ENCODE results near the gene SEC61A1. TPM values are rescaled to one million over a fixed set of nuclear protein-coding genes. Genes with fewer than 3 reads are reported as not detected.

The SEC61A1 gene
- polyA plus RNA-seq, 3 donors, result 62.8 to 136 (median 114) TPM

GRCh38 chr3:128009952-128010846 is 42.0 kb upstream of the SEC61A1 start:
- H3K4me2 ChIP-seq (replicated peaks; ENCODE audit: extremely low read depth, low read length, poor library complexity, severe bottlenecking), result no peak overlapping the region
- Mint-ChIP-seq H3K27ac (no peak overlapping the region), H3K27me3 (ENCODE audit: low read depth in 3 of 3) (peaks cover 4 to 18% (median 15%) of the 10 kb centered on the region in 3 donors), H3K36me3 (no peaks in the 10 kb centered on the region), H3K4me3 (no peak overlapping the region), H3K9me3 (peaks cover 0 to 1% (median 0%) of the 10 kb centered on the region in 7 donors), H3K4me1 (no peaks in the 10 kb centered on the region)
- H4K20me1 ChIP-seq (ENCODE audit: insufficient read depth, low read length), result no peaks in the 10 kb centered on the region
- H3K27me3 ChIP-seq (ENCODE audit: control insufficient read depth in 2 of 2, insufficient read depth in 2 of 2, low read length in 2 of 2), result no peaks in the 10 kb centered on the region
- TF ChIP-seq, protein P1, sequence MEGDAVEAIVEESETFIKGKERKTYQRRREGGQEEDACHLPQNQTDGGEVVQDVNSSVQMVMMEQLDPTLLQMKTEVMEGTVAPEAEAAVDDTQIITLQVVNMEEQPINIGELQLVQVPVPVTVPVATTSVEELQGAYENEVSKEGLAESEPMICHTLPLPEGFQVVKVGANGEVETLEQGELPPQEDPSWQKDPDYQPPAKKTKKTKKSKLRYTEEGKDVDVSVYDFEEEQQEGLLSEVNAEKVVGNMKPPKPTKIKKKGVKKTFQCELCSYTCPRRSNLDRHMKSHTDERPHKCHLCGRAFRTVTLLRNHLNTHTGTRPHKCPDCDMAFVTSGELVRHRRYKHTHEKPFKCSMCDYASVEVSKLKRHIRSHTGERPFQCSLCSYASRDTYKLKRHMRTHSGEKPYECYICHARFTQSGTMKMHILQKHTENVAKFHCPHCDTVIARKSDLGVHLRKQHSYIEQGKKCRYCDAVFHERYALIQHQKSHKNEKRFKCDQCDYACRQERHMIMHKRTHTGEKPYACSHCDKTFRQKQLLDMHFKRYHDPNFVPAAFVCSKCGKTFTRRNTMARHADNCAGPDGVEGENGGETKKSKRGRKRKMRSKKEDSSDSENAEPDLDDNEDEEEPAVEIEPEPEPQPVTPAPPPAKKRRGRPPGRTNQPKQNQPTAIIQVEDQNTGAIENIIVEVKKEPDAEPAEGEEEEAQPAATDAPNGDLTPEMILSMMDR (IDR thresholded peaks at IDR 0.05), result no peak
- H3K36me3 ChIP-seq (replicated peaks in 1 of 2; ENCODE audit: control insufficient read depth in 1 of 2, insufficient read depth in 2 of 2, low read length in 2 of 2), result no peaks in the 10 kb centered on the region
- no peaks in the 10 kb centered on the region for H3K79me2 ChIP-seq (ENCODE audit: insufficient read depth, low read length)
- H3K4me1 ChIP-seq (ENCODE audit: control insufficient read depth in 1 of 2, insufficient read depth in 2 of 2, low read length in 2 of 2), result no peaks in the 10 kb centered on the region
- no peak overlapping the region for H3K27ac ChIP-seq (ENCODE audit: low read depth in 1 of 2, low read length in 2 of 2)
- no peak overlapping the region for H2AFZ ChIP-seq (ENCODE audit: insufficient read depth, low read depth, low read length, poor library complexity, severe bottlenecking)
- DNase-seq, result no peak
- no peaks in the 10 kb centered on the region for H3K9me3 ChIP-seq (replicated peaks in 1 of 2; ENCODE audit: control insufficient read depth in 1 of 2, insufficient read depth in 1 of 2, low read length in 2 of 2)
- H3K4me3 ChIP-seq (replicated peaks in 1 of 3; ENCODE audit: low read depth in 2 of 3, low read length in 3 of 3), result no peak overlapping the region
- WGBS (ENCODE audit: insufficient coverage), result 100% methylated on average over 2 of the region's 12 CpGs
- no peak overlapping the region for H3K9ac ChIP-seq (ENCODE audit: insufficient read depth, low read length, poor library complexity, severe bottlenecking)
- intact Hi-C loops (cut with micrococcal nuclease), result no loop called here

DNA sequence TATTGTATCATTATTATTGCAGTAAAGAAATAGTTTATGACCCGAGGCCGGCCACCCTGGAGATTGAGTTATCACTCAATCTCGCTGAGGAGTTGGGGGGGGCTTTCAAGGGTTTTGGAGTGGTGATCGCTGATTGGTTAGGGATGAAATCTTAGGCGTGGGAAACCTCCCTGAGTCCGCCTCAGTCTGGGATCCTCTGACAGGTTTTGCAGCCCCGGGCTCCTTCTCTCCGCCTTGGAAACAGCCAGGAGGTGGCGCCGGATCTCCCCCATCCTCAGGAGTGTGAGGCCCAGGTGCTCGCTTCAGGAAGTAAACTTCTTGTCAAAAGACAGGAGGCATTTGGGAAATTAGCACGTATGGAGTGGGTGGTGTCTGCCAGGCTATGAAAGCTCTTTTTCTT is 41.1 kb upstream of the SEC61A1 start:
- Histone ChIP-seq H3K27me3 (ENCODE audit: control insufficient read depth in 2 of 2, insufficient read depth in 2 of 2, low read length in 2 of 2) (no peaks in the 10 kb centered on the region), H3K4me2 (replicated peaks; ENCODE audit: extremely low read depth, low read length, poor library complexity, severe bottlenecking) (no peak overlapping the region), H3K36me3 (replicated peaks in 1 of 2; ENCODE audit: control insufficient read depth in 1 of 2, insufficient read depth in 2 of 2, low read length in 2 of 2) (no peaks in the 10 kb centered on the region), H4K20me1 (ENCODE audit: insufficient read depth, low read length) (no peaks in the 10 kb centered on the region), H3K9me3 (replicated peaks in 1 of 2; ENCODE audit: control insufficient read depth in 1 of 2, insufficient read depth in 1 of 2, low read length in 2 of 2) (no peaks in the 10 kb centered on the region), H2AFZ (ENCODE audit: insufficient read depth, low read depth, low read length, poor library complexity, severe bottlenecking) (no peak overlapping the region), H3K4me1 (ENCODE audit: control insufficient read depth in 1 of 2, insufficient read depth in 2 of 2, low read length in 2 of 2) (no peaks in the 10 kb centered on the region), H3K79me2 (ENCODE audit: insufficient read depth, low read length) (no peaks in the 10 kb centered on the region), H3K27ac (ENCODE audit: low read depth in 1 of 2, low read length in 2 of 2) (no peak overlapping the region), H3K9ac (ENCODE audit: insufficient read depth, low read length, poor library complexity, severe bottlenecking) (no peak overlapping the region), H3K4me3 (replicated peaks in 1 of 3; ENCODE audit: low read depth in 2 of 3, low read length in 3 of 3) (no peak overlapping the region)
- H3K4me3 Mint-ChIP-seq, result no peak overlapping the region
- H3K4me1 Mint-ChIP-seq, result no peaks in the 10 kb centered on the region
- no peaks in the 10 kb centered on the region for H3K36me3 Mint-ChIP-seq
- no peak for DNase-seq
- intact Hi-C loops (cut with micrococcal nuclease), result no loop called here
- peaks cover 2 to 17% (median 11%) of the 10 kb centered on the region in 3 donors for H3K27me3 Mint-ChIP-seq (ENCODE audit: low read depth in 3 of 3)
- no peak overlapping the region for H3K27ac Mint-ChIP-seq
- H3K9me3 Mint-ChIP-seq, result peaks cover 0 to 3% (median under 1%) of the 10 kb centered on the region in 7 donors
- TF ChIP-seq, protein P1 (IDR thresholded peaks at IDR 0.05), result no peak
- WGBS (ENCODE audit: insufficient coverage), result 26% methylated on average over 7 of the region's 12 CpGs

Measured in CD14-positive monocyte (primary cell).